Upper lobe of left lung (tissue), 6 donors: ENCODE results near the gene INPP5E. TPM values are rescaled to one million over a fixed set of nuclear protein-coding genes. Genes with fewer than 3 reads are reported as not detected.
A peak's percentile ranks its signal among the peaks of the same experiment; 100 is the strongest.

Source experiments
- ATAC-seq, 2 donors: fragments of 200-7000 bp; cut with Tn5 transposase; one replicate each; pipeline ENCODE4 v1.9.1; 2022; ENCODE audit warnings: mild to moderate bottlenecking in 2 of 2, moderate library complexity in 2 of 2; ENCODE audit not compliant: low FRiP score in 2 of 2
- DNase-seq, 2 donors: peaks; one replicate each; pipeline ENCODE4 v3.0.0-alpha.2; 2019 to 2020
- H3K27ac ChIP-seq, 4 donors: fragments of 200-600 bp; sonication (generic); one replicate each; pipeline ENCODE4 v1.5.1; 2016 to 2019
- H3K27me3 ChIP-seq, 4 donors: fragments of 200-600 bp; sonication (generic); one replicate each; pipeline ENCODE4 v1.5.1; 2017 to 2019
- H3K36me3 ChIP-seq, 4 donors: fragments of 200-600 bp; sonication (generic); one replicate each; pipeline ENCODE4 v1.5.1; 2016 to 2019
- H3K4me1 ChIP-seq, 4 donors: fragments of 200-600 bp; sonication (generic); one replicate each; pipeline ENCODE4 v1.5.1; 2018 to 2019
- H3K4me3 ChIP-seq, 4 donors: fragments of 200-600 bp; sonication (generic); one replicate each; pipeline ENCODE4 v1.5.1; 2017 to 2019; ENCODE audit warnings: mild to moderate bottlenecking in 2 of 4, moderate library complexity in 1 of 4
- H3K9me3 ChIP-seq, 4 donors: fragments of 200-600 bp; sonication (generic); one replicate each; pipeline ENCODE4 v1.5.1; 2018 to 2019
- EP300 ChIP-seq, 4 donors: sonication (generic); formaldehyde crosslinking; IDR thresholded peaks; one replicate each; pipeline ENCODE4 v1.5.1; 2017; ENCODE audit warnings: antibody characterized with exemption in 4 of 4, control low read depth in 2 of 4
- POLR2A ChIP-seq, 4 donors: fragments of 450-650 bp; IDR thresholded peaks; one replicate each; pipeline ENCODE4 v1.5.1; 2016 to 2017; ENCODE audit warnings: antibody characterized with exemption in 4 of 4, mild to moderate bottlenecking in 2 of 4
- POLR2AphosphoS5 ChIP-seq, 2 donors: sonication (generic); formaldehyde crosslinking; IDR thresholded peaks; one replicate each; pipeline ENCODE4 v1.5.1; 2017; ENCODE audit warnings: antibody characterized with exemption in 2 of 2
- WGBS, 2 donors: methylation state at CpG; one replicate each; pipeline ENCODE4 v1.1.5; 2017 to 2018; 5-methylcytosine and 5-hydroxymethylcytosine counted together
- total RNA-seq, 6 donors: library from RNA; depleted of rRNA in 4 of 6; stranded (reverse); fragments of >200 nt in 4 of 6; gene quantifications; one replicate each; pipeline versions ENCODE4 v1.1.0 to v1.2.1, GENCODE V29; 2016 to 2021
- TF ChIP-seq, protein P1 (sequence below), 6 experiments: fragments of 450-650 bp in 4 of 6; fragments of 200-600 bp in 2 of 6; sonication (generic) in 2 of 6; IDR thresholded peaks; one replicate each; pipeline ENCODE4 v1.5.1; 2016 to 2019; ENCODE audit warnings: antibody characterized with exemption in 6 of 6
- donor health status: DM: no; HTN: no; CAD: no; lungs with moderate emphysema.
- donor health status: DM: no; HTN: yes; CAD: no; lungs with severe emphysema.

INPP5E gene
- total RNA-seq, 6 donors from 2014 or later: 9.1 to 43.0 (median 14.1) TPM

DNA sequence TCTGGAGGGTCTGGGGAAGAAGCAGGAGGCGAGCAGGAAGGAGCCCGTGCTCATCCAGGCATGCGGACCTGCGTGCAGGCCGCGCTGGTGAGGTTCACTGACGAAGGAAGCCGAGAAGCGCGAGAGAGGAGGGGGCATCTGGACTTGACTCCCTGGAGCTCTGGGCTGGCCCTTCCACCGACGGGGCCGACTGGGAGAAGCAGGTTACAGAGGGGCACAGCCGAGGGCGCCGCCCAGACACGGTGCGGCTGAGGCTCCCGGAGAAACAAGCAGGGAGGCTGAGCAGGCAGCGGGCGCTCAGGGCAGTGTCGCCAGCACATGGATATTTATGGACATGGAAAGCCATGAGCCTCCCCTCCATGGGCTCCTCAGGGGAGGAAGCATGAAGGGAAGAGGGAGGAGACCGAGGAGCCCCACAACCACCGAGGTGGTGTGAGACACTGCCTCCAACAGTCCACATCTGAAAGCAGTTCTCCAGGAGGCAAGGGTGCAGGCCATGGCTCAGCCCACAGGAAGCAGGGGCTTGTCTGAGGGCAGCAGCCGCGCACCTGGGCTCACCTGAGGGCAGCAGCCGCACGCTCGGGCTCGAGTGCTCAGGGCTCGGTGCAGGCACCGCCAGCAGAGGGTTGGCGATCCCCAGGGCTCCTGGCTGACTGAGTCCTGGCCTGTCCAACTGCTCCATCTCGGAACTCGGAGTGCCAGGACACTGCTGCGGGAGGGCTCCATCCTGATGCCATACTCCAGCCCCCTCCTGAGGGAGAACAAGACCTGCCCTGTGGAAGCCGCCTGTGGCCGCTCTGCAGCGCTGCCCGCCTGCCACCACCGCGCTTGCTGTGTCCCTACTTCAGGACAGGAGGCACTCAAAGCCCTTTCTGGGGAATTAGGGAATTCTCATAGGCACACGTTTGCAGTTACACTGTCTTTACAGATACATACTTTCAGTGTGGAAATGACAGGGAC is 15.7 kb upstream of the INPP5E start:
- ATAC-seq (no peak), DNase-seq (peak in 1 of 2 donors; percentile 73)
- Histone ChIP-seq H3K27me3 (no peaks in the 10 kb centered on the region), H3K27ac (no peak overlapping the region), H3K4me1 (no peaks in the 10 kb centered on the region), H3K9me3 (no peaks in the 10 kb centered on the region), H3K36me3 (peaks cover 60 to 100% (median 89%) of the 10 kb centered on the region in 4 donors), H3K4me3 (no peak overlapping the region)
- TF ChIP-seq EP300 (IDR thresholded peaks at IDR 0.05) (no peak), POLR2AphosphoS5 (IDR thresholded peaks at IDR 0.05) (no peak), POLR2A (IDR thresholded peaks at IDR 0.05) (no peak)
- TF ChIP-seq, protein P1, sequence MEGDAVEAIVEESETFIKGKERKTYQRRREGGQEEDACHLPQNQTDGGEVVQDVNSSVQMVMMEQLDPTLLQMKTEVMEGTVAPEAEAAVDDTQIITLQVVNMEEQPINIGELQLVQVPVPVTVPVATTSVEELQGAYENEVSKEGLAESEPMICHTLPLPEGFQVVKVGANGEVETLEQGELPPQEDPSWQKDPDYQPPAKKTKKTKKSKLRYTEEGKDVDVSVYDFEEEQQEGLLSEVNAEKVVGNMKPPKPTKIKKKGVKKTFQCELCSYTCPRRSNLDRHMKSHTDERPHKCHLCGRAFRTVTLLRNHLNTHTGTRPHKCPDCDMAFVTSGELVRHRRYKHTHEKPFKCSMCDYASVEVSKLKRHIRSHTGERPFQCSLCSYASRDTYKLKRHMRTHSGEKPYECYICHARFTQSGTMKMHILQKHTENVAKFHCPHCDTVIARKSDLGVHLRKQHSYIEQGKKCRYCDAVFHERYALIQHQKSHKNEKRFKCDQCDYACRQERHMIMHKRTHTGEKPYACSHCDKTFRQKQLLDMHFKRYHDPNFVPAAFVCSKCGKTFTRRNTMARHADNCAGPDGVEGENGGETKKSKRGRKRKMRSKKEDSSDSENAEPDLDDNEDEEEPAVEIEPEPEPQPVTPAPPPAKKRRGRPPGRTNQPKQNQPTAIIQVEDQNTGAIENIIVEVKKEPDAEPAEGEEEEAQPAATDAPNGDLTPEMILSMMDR (IDR thresholded peaks at IDR 0.05): no peak
- WGBS, 2 donors: 92 to 93% methylated on average over 29 to 43 of the region's 43 CpGs

DNA sequence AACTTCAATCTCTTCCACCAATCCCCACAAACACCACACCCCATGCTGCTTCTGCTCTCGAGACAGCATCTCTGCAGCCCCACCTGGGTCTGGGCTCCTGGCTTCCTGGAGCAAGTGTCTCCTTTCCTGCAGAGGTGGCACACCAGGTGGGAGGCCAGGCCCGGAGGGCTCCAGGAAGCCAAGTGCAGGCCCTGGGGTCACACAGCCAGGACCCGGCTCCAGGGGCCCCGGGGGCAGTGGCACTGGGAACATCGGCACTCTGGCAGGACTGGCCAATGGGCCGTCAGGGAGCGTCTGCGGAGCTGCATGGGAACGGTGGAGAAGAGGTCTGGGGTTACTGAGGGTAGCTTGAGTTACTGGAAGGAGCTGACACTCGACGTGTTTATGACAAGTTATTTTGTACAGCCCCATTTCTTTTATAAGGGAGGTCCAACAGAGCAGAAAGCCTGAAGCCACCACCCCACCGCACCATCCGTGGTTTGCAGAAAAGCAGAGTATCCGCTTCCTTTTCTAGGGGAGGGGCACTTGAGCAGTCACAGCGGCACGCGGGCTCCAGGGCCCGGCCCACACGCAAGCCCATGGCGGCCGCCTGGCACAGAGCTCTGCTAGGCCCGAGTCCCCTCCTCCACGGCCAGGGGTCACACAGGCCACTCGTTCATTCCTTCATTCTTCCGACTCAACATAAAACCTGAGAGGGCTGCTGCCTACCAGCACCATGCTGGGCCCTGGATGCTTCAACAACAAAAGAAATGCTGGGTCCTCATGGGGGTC is 14.6 kb upstream of the INPP5E start:
- no peak for DNase-seq
- Histone ChIP-seq H3K9me3 (no peaks in the 10 kb centered on the region), H3K36me3 (peaks cover 59 to 100% (median 89%) of the 10 kb centered on the region in 4 donors), H3K4me3 (no peak overlapping the region), H3K27ac (no peak overlapping the region), H3K4me1 (no peaks in the 10 kb centered on the region), H3K27me3 (no peaks in the 10 kb centered on the region)
- TF ChIP-seq POLR2AphosphoS5 (IDR thresholded peaks at IDR 0.05) (no peak), EP300 (IDR thresholded peaks at IDR 0.05) (no peak), POLR2A (IDR thresholded peaks at IDR 0.05) (no peak)
- TF ChIP-seq, protein P1 (IDR thresholded peaks at IDR 0.05): no peak
- ATAC-seq: peak in 1 of 2 donors; percentile 6
- whole genome bisulfite sequencing, 2 donors: 86 to 94% methylated on average over 24 to 25 of the region's 25 CpGs

DNA sequence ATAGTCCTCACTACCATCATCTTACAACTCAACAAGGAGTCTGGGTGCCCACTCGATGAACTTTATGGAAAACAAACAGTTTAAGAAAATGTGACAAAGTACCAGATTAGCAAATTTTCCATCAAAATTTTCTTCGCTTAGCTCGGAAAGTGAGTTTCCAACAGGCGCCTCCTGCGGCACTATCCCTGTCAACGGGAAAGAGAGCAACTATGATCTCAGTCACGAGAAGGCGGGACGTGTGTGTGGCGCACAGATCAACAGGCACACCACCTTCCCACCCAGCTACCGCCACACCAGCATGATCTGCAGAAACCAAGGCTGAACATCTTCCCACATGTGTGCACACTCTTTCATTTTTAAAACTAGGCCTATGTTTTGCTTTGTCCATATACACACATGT is 13.7 kb upstream of the INPP5E start:
- peaks cover 51 to 100% (median 87%) of the 10 kb centered on the region in 4 donors for H3K36me3 ChIP-seq
- no peaks in the 10 kb centered on the region for H3K4me1 ChIP-seq
- H3K27me3 ChIP-seq: no peaks in the 10 kb centered on the region
- no peak overlapping the region for H3K4me3 ChIP-seq
- H3K9me3 ChIP-seq: no peaks in the 10 kb centered on the region
- H3K27ac ChIP-seq: no peak overlapping the region
- TF ChIP-seq, protein P1 (IDR thresholded peaks at IDR 0.05): no peak
- TF ChIP-seq POLR2A (IDR thresholded peaks at IDR 0.05): no peak
- no peak for TF ChIP-seq POLR2AphosphoS5 (IDR thresholded peaks at IDR 0.05)
- ATAC-seq (no peak), DNase-seq (no peak)
- 92 to 94% methylated on average over 11 of the region's 11 CpGs for WGBS, 2 donors

DNA sequence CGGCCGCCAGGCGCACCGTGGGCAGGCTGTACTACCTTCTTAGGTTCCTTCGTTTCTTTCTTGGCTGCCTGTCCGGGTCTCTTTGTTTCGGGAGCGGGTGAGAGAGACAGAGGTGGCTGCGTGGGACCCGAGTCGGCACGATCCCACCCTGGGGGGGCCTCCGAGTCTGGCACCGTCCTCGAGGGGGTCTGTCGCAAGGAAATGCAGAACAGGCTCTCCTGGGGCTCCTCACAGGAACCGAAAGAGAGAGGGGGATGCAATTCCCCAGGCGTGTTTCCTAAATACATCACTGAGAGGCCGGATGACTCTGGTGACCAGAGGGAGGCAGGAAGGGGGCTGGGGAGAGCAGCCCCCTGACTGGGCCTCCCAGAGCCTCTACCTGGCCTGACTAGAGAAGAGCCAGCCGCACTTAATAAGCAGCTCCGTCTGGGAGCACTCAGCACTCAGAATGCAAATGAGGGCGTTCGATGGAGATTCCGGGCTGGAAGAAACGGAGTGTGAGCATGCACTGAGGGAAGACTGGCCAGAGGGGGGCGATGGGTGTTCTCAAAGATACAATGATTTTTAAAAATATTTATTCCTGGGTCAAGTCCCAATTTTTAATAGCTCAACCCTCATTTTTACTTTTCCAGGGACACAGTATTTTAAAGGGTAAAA is 11.7 kb upstream of the INPP5E start:
- 94 to 95% methylated on average over 26 of the region's 26 CpGs for WGBS, 2 donors
- Histone ChIP-seq H3K27me3 (no peaks in the 10 kb centered on the region), H3K27ac (no peak overlapping the region), H3K4me3 (no peak overlapping the region), H3K9me3 (no peaks in the 10 kb centered on the region), H3K4me1 (no peaks in the 10 kb centered on the region), H3K36me3 (peaks cover 46 to 100% (median 88%) of the 10 kb centered on the region in 4 donors)
- DNase-seq (no peak), ATAC-seq (no peak)
- TF ChIP-seq POLR2A (IDR thresholded peaks at IDR 0.05): no peak
- no peak for TF ChIP-seq POLR2AphosphoS5 (IDR thresholded peaks at IDR 0.05)

DNA sequence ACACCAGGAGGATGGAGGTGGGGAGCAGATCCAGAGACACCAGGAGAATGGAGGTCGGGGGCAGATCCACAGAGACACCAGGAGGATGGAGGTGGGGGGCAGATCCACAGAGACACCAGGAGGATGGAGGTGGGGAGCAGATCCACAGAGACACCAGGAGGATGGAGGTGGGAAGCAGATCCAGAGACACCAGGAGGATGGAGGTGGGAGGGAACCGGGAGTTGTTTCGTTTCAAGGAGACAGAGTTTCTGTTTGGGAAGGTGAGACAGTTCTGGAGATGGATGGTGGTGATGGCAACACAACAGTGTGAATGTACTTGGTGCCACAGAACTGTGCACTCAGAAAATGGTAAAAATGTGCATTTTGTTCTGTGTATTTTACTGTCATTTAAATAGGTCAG is 9.0 kb upstream of the INPP5E start:
- 94% methylated on average over 3 of the region's 3 CpGs for WGBS, 2 donors
- no peaks in the 10 kb centered on the region for H3K27me3 ChIP-seq
- H3K4me1 ChIP-seq: no peaks in the 10 kb centered on the region
- no peak for DNase-seq
- no peaks in the 10 kb centered on the region for H3K9me3 ChIP-seq
- peaks cover 37 to 100% (median 86%) of the 10 kb centered on the region in 4 donors for H3K36me3 ChIP-seq
- no peak overlapping the region for H3K4me3 ChIP-seq
- no peak for ATAC-seq
- no peak overlapping the region for H3K27ac ChIP-seq
- no peak for TF ChIP-seq EP300 (IDR thresholded peaks at IDR 0.05)
- TF ChIP-seq POLR2A (IDR thresholded peaks at IDR 0.05): no peak
- TF ChIP-seq POLR2AphosphoS5 (IDR thresholded peaks at IDR 0.05): no peak
- TF ChIP-seq, protein P1 (IDR thresholded peaks at IDR 0.05): no peak
